KOPT-K1 (cell line): ENCODE measurements around the gene VPS13D.

ENCODE experiments used
- H3K27ac ChIP-seq: fragments of 200-600 bp; sonication (generic); 2 replicates; pipeline ENCODE4 v1.5.1; 2016; ENCODE audit warnings: antibody characterized with exemption, mild to moderate bottlenecking, low read depth, low read length; ENCODE audit not compliant: poor library complexity, severe bottlenecking
- H3K36me3 ChIP-seq: fragments of 200-600 bp; sonication (generic); 2 replicates; pipeline ENCODE4 v1.5.1; 2017; ENCODE audit warnings: antibody characterized with exemption, mild to moderate bottlenecking, low read length, moderate library complexity; ENCODE audit not compliant: insufficient read depth
- H3K9me3 ChIP-seq: fragments of 200-600 bp; sonication (generic); 2 replicates; pipeline ENCODE4 v1.5.1; 2017; ENCODE audit warnings: antibody characterized with exemption, low read length, mild to moderate bottlenecking; ENCODE audit not compliant: insufficient read depth, poor library complexity, severe bottlenecking

Gene VPS13D

GRCh38 chr1:12485231-12486058, 255.6 kb downstream of the VPS13D start:
- Histone ChIP-seq H3K9me3 (no peaks in the 10 kb centered on the region), H3K27ac (no peak overlapping the region), H3K36me3 (no peaks in the 10 kb centered on the region)

- Histone ChIP-seq H3K9me3 (no peaks in the 10 kb centered on the region), H3K36me3 (no peaks in the 10 kb centered on the region), H3K27ac (no peak overlapping the region)
These were observed 256.2 kb downstream of the VPS13D start for GRCh38 chr1:12486059-12486341.

GRCh38 chr1:12486401-12487005, 256.7 kb downstream of the VPS13D start:
- Histone ChIP-seq H3K9me3 (no peaks in the 10 kb centered on the region), H3K36me3 (no peaks in the 10 kb centered on the region), H3K27ac (no peak overlapping the region)

- no peaks in the 10 kb centered on the region for H3K36me3 ChIP-seq
- no peak overlapping the region for H3K27ac ChIP-seq
- H3K9me3 ChIP-seq = no peaks in the 10 kb centered on the region
These were observed 257.7 kb downstream of the VPS13D start for GRCh38 chr1:12487520-12487919.

GRCh38 chr1:12488666-12489354, 259.0 kb downstream of the VPS13D start:
- Histone ChIP-seq H3K9me3 (no peaks in the 10 kb centered on the region), H3K27ac (no peak overlapping the region), H3K36me3 (no peaks in the 10 kb centered on the region)

GRCh38 chr1:12490532-12491142, 260.8 kb downstream of the VPS13D start:
- Histone ChIP-seq H3K27ac (no peak overlapping the region), H3K36me3 (no peaks in the 10 kb centered on the region), H3K9me3 (no peaks in the 10 kb centered on the region)

- Histone ChIP-seq H3K9me3 (no peaks in the 10 kb centered on the region), H3K27ac (no peak overlapping the region), H3K36me3 (no peaks in the 10 kb centered on the region)
These were observed 261.8 kb downstream of the VPS13D start for GRCh38 chr1:12491656-12492055.

- Histone ChIP-seq H3K27ac (no peak overlapping the region), H3K36me3 (peaks cover 14% of the 10 kb centered on the region), H3K9me3 (no peaks in the 10 kb centered on the region)
These were observed 265.9 kb downstream of the VPS13D start for GRCh38 chr1:12495725-12496124.

- peaks cover 14% of the 10 kb centered on the region for H3K36me3 ChIP-seq
- no peak overlapping the region for H3K27ac ChIP-seq
- no peaks in the 10 kb centered on the region for H3K9me3 ChIP-seq
These were observed 266.5 kb downstream of the VPS13D start for GRCh38 chr1:12496154-12496961.

GRCh38 chr1:12499539-12500240, 269.9 kb downstream of the VPS13D start:
- Histone ChIP-seq H3K9me3 (no peaks in the 10 kb centered on the region), H3K36me3 (peaks cover 14% of the 10 kb centered on the region), H3K27ac (no peak overlapping the region)

GRCh38 chr1:12501661-12502060, 271.8 kb downstream of the VPS13D start:
- Histone ChIP-seq H3K9me3 (no peaks in the 10 kb centered on the region), H3K36me3 (peaks cover 15% of the 10 kb centered on the region), H3K27ac (no peak overlapping the region)

- Histone ChIP-seq H3K27ac (no peak overlapping the region), H3K36me3 (peaks cover 20% of the 10 kb centered on the region), H3K9me3 (no peaks in the 10 kb centered on the region)
These were observed 272.7 kb downstream of the VPS13D start for GRCh38 chr1:12502336-12503109.

GRCh38 chr1:12503709-12504108, 273.9 kb downstream of the VPS13D start:
- peaks cover 22% of the 10 kb centered on the region for H3K36me3 ChIP-seq
- no peaks in the 10 kb centered on the region for H3K9me3 ChIP-seq
- no peak overlapping the region for H3K27ac ChIP-seq

- Histone ChIP-seq H3K27ac (no peak overlapping the region), H3K9me3 (no peaks in the 10 kb centered on the region), H3K36me3 (peaks cover 22% of the 10 kb centered on the region)
These were observed 274.8 kb downstream of the VPS13D start for GRCh38 chr1:12504601-12505000.
